Measurements from ENCODE around the gene SREBF1.

GRCh38 chr17:17801800-17802481 is 34.8 kb downstream of the SREBF1 start:
- TF ChIP-seq POLR2AphosphoS5 (IDR thresholded peaks at IDR 0.05; ENCODE audit: low read depth, low read length) = no peak
- TF ChIP-seq REST (IDR thresholded peaks at IDR 0.05; ENCODE audit: insufficient read depth in 1 of 2, low read depth in 2 of 2, low read length in 1 of 2) = no peak
- TF ChIP-seq CTCF (IDR thresholded peaks at IDR 0.05) = no peak
- TF ChIP-seq SIN3A (IDR thresholded peaks at IDR 0.05; ENCODE audit: borderline replicate concordance, insufficient read depth, low read depth, low read length) = no peak
- no peak for TF ChIP-seq TCF7L2 (IDR thresholded peaks at IDR 0.05; ENCODE audit: low read depth, low read length)
